ENCODE measurements around the gene TMEM253. TPM values are rescaled to one million over a fixed set of nuclear protein-coding genes. Genes with fewer than 3 reads are reported as not detected.

TMEM253 gene
- polyA plus RNA-seq, 1 of the 3 experiments (the other 2 are of a cell fraction) = 0.82 TPM

GRCh38 chr14:21053184-21054122, 47.4 kb upstream of the TMEM253 start:
- Histone ChIP-seq H3F3A (replicated peaks; ENCODE audit: insufficient read depth) (peaks cover 9% of the 10 kb centered on the region), H3K9me3 (no peaks in the 10 kb centered on the region), H3K4me3 (ENCODE audit: low read depth in 2 of 2, low read length in 1 of 2) (no peak overlapping the region), H2AFZ (ENCODE audit: low read depth) (no peak overlapping the region), H3K9ac (no peak overlapping the region), H3K4me2 (no peak overlapping the region), H3K9me2 (no peaks in the 10 kb centered on the region), H3K27me3 (ENCODE audit: insufficient read depth) (no peaks in the 10 kb centered on the region), H3K79me2 (ENCODE audit: insufficient read depth) (no peaks in the 10 kb centered on the region), H3K36me3 (replicated peaks in 1 of 2; ENCODE audit: control insufficient read depth in 1 of 2, insufficient read depth in 2 of 2, low read length in 1 of 2) (no peaks in the 10 kb centered on the region), H3K4me1 (ENCODE audit: control insufficient read depth in 1 of 2, insufficient read depth in 2 of 2, low read depth in 1 of 2, low read length in 1 of 2) (no peaks in the 10 kb centered on the region), H3K27ac (ENCODE audit: low read depth in 2 of 2, low read length in 1 of 2) (no peak overlapping the region), H4K20me1 (ENCODE audit: insufficient read depth) (no peaks in the 10 kb centered on the region)
- ChIA-PET CTCF (interaction anchor here (1.8 to 2.1 kb wide), 4 partner anchors 13 to 39 kb away, joined by 5 to 7 read pairs (median 7); no protein-coding TSS in a partner anchor), POLR2A (no interaction called here)
- WGBS (ENCODE audit: low lambda C conversion rate) = 83% methylated on average over 19 of the region's 20 CpGs
- no peak for DNase-seq
- TF ChIP-seq GATA2 (CRISPR knock-in tag; IDR thresholded peaks at IDR 0.05) (no peak), RXRA (IDR thresholded peaks at IDR 0.05; ENCODE audit: borderline replicate concordance, low read depth) (no peak), ELF1 (IDR thresholded peaks at IDR 0.05) (no peak), EZH2phosphoT487 (IDR thresholded peaks at IDR 0.05; ENCODE audit: borderline replicate concordance, low read depth) (no peak), RFX5 (IDR thresholded peaks at IDR 0.05; ENCODE audit: low read length) (no peak), FOXJ3 (CRISPR knock-in tag; IDR thresholded peaks at IDR 0.05) (no peak), JUND (IDR thresholded peaks at IDR 0.05) (no peak), USF1 (IDR thresholded peaks at IDR 0.05; ENCODE audit: borderline replicate concordance, low read depth) (no peak), TCF12 (IDR thresholded peaks at IDR 0.05) (no peak)

- H3K79me2 ChIP-seq (ENCODE audit: insufficient read depth) = no peaks in the 10 kb centered on the region
- H3K9me3 ChIP-seq = no peaks in the 10 kb centered on the region
- 57% methylated on average over 3 of the region's 3 CpGs for WGBS (ENCODE audit: low lambda C conversion rate)
- H2AFZ ChIP-seq (ENCODE audit: low read depth) = no peak overlapping the region
- no peaks in the 10 kb centered on the region for H4K20me1 ChIP-seq (ENCODE audit: insufficient read depth)
- H3K9me2 ChIP-seq = no peaks in the 10 kb centered on the region
- TF ChIP-seq JUND (IDR thresholded peaks at IDR 0.05) (no peak), FOXJ3 (CRISPR knock-in tag; IDR thresholded peaks at IDR 0.05) (no peak), MXI1 (IDR thresholded peaks at IDR 0.05; ENCODE audit: low read depth, low read length) (no peak), EZH2phosphoT487 (IDR thresholded peaks at IDR 0.05; ENCODE audit: borderline replicate concordance, low read depth) (no peak), USF2 (IDR thresholded peaks at IDR 0.05; ENCODE audit: borderline replicate concordance, low read depth, low read length) (no peak), RFX5 (IDR thresholded peaks at IDR 0.05; ENCODE audit: low read length) (no peak), USF1 (IDR thresholded peaks at IDR 0.05; ENCODE audit: borderline replicate concordance, low read depth) (no peak), EP300 (IDR thresholded peaks at IDR 0.05; ENCODE audit: borderline replicate concordance in 1 of 2, low read depth in 1 of 2, low read length in 1 of 2) (no peak), MEF2A (IDR thresholded peaks at IDR 0.05; ENCODE audit: borderline replicate concordance, low read depth) (no peak), TEAD4 (IDR thresholded peaks at IDR 0.05; ENCODE audit: borderline replicate concordance, insufficient read depth) (no peak), CTCF (IDR thresholded peaks at IDR 0.05) (no peak), IRF3 (IDR thresholded peaks at IDR 0.05; ENCODE audit: low read depth, low read length) (no peak), NFIC (IDR thresholded peaks at IDR 0.05; ENCODE audit: borderline replicate concordance) (no peak), TCF12 (IDR thresholded peaks at IDR 0.05) (no peak)
- H3K4me1 ChIP-seq (ENCODE audit: control insufficient read depth in 1 of 2, insufficient read depth in 2 of 2, low read depth in 1 of 2, low read length in 1 of 2) = no peaks in the 10 kb centered on the region
- peaks cover 6% of the 10 kb centered on the region for H3F3A ChIP-seq (replicated peaks; ENCODE audit: insufficient read depth)
- no peak overlapping the region for H3K4me2 ChIP-seq
- POLR2A ChIA-PET = no interaction called here
- CTCF ChIA-PET = interaction anchor here (1.8 to 2.1 kb wide), 4 partner anchors 14 to 40 kb away, joined by 5 to 7 read pairs (median 7); no protein-coding TSS in a partner anchor
- no peaks in the 10 kb centered on the region for H3K27me3 ChIP-seq (ENCODE audit: insufficient read depth)
- H3K4me3 ChIP-seq (ENCODE audit: low read depth in 2 of 2, low read length in 1 of 2) = no peak overlapping the region
- H3K36me3 ChIP-seq (replicated peaks in 1 of 2; ENCODE audit: control insufficient read depth in 1 of 2, insufficient read depth in 2 of 2, low read length in 1 of 2) = no peaks in the 10 kb centered on the region
- no peak overlapping the region for H3K9ac ChIP-seq
- no peak overlapping the region for H3K27ac ChIP-seq (ENCODE audit: low read depth in 2 of 2, low read length in 1 of 2)
- DNase-seq = no peak
Observed at GRCh38 chr14:21054123-21054767, 46.6 kb upstream of the TMEM253 start.
